Measurements from ENCODE around the gene SRGAP3.

SRGAP3 gene

DNA sequence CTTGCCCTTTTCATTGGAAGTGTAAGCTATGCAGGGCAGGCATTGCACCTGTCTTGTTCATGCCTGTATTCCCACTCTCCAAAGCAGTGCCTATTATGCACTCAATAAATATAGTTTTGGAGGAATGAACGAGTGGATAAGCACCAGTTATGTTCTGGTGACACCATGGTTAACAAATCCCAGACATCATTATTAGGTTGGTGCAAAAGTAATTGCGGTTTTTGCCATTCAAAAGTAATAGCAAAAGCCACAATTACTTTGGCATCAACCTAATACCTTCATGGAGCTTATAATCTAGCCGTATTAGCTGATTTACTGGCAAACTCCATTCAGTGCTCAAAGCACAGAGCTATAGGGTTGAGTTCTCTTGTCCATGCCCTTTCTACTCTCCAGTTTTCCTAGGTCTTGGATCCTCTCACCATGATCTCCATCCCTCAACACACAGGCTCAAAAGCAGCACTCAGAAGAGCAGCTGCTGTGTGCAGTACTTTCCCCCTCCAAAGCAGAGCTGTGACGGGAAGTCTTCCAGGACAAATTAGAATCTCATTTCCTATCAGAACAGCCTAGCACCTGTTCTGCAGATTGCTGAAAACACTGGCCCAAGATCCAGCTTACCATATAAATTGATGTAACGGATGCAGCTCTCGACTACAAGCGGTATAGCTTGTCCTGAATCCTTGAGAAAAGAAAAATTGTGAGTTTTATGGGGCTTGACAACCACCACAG is 223.0 kb downstream of the SRGAP3 start:
- no peak for DNase-seq (ENCODE audit: extremely low read depth in 1 of 2, low read depth in 1 of 2)

DNA sequence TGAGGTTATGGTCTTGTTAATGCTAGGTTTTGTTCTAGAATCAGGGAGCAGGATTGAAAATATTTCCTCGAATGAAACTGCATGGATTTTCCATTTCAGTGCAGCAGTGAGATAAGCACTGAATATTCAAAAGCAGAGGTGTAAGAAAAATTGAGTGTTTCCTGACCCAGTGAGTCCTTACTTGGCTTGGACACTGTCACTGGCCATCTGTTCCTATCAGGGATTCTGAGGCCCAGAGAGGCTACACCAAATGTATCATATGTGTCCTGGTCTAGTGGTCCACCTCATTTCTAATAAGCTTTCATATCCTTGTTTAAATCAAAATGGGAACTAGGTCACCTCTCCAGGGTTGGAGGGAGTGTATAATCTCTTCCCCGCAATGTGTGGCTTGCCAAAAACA is 225.1 kb downstream of the SRGAP3 start:
- no peak for DNase-seq (ENCODE audit: extremely low read depth in 1 of 2, low read depth in 1 of 2)

DNA sequence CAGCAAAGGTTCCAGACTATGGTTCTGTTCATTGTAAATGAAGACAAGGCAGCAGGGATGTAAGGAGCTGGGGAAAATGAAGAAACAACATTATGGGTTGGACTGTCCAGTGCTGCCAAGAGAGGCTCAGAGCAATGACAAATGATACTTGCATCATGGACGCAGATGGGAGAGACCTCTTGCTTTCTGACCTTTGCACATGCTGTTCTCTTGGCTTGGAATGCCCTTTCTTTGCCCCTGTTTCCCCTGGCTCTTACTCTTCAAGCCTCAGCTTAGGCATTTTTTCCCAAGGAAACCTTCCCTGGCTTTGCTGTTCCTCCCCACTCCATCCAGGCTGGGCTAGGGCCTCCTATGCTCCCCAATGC is 226.2 kb downstream of the SRGAP3 start:
- DNase-seq (ENCODE audit: extremely low read depth in 1 of 2, low read depth in 1 of 2) = no peak

DNA sequence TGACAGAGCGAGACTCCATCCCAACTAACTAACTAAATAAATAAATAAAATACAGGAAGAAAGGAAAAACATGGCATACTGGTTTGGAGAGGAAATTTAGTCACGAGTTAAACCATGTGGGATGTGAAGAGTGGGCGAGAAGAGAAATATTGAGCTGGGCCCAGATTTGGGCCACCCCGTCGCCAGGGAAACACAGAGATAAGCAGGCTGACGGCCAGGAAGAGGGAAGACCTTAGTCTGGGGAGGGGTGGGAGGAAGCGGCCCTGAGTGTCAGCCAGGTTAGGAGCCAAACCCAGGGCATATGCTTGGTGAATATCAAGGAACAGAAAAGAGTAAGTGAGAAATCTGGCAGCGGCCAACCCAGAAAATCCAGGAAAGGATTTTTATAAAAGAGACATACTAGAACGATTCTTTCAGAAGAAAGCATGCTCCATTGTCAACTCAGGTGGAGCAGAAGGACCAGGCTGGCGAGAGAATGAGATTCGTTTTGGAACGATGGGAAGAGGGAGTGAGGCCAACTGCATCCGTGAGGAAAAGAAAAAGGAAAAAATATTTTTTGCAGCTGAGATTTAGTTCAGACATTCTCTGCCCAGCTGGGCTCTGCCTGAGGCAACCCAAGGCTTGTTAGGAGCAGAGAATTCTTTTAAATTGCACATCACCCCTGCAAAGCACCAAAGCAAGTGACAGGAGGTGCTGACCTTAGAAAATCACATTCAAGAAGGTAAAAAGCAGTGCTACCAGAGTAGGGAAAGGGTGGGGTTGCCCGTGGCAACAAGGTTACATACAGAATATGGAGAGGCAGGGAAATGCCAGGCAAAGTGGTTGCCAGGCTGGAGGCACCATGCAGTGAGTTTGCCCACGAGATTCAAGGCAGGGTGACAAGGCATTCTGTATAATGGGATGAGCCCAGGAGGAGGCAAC is 226.9 kb downstream of the SRGAP3 start:
- no peak for DNase-seq (ENCODE audit: extremely low read depth in 1 of 2, low read depth in 1 of 2)

DNA sequence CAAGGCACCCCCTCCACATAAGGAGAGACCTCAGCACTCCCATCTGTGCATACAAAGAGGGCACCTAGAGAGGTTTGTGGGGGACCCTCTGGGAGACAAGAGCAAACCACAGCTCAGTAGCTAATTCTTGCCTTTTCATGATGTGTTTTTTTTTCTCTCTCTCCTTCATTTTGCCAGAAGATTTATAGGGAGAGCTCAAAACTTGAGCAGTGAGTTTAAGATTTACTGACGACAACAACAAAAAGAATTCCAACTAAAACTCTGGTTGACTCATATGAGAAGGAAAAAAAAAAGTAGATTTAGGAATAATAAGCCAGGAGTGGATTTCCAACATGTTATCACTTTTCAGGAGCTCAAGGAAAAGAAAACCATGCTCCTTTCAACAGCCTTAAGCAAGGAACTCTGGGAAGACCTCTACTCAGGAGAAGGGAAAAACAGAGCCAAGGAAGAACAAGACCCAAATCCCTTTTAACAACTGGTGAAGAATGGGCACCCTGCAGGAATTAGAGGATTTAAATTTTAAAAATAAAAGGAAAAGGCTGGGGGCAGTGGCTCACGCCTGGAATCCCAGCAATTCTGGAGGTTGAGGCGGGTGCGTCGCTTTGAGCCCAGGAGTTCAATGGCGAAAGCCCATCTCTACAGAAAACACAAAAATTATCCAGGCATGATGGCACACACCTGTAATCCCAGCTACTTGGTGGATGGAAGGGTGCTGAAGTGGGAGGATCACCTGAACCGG is 228.0 kb downstream of the SRGAP3 start:
- DNase-seq (ENCODE audit: extremely low read depth in 1 of 2, low read depth in 1 of 2) = no peak

DNA sequence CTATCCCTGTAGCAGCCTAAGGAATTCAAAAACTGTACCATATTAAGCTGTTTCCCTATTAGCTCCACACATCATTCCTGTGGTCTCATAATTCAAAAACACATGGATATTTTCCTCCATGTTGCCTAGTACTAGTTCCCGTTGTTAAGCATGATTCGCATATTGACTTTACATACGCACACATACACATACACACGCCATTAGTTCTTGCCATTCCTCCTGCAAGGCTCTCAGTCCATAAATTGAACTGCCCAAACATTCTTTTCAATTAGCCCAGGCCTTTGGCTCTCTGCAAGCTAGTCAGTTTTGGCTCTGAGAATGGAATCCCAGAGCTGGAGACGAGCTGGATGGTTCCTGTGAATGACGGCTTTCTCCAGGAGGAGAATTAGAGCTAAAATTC is 229.0 kb downstream of the SRGAP3 start:
- no peak for DNase-seq (ENCODE audit: extremely low read depth in 1 of 2, low read depth in 1 of 2)

DNA sequence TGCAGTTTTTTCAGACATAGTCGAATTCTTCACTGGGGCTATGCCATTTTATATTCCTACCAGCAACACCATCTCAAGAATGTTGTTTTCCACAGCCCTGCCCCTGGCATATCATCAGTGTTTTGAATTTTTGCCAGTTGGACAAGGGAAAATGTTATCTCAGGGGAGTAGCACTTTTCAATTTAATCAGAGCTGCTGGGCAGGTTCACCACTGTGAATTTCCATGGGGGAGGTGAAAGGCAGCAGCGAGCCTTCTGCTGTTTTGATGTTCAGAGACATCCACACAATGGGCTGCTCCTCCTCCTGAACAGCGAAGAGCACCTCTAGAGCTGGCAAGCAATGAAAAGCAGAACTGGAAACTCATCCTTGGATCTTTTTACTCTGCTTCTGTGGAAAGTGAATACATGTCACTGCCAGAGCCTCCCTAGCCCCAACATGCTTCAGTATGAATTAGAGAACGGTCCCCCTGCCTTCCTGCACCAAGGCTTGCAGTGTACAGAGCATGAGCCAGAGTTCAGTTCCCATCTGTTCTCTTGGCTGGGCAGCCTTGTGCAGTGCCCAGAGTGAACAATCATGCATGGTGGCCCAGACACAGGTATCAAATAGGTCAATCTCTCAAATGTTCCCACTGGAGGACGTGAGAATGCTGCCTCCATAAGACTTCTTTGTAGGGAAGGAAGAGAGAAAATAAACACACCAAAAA is 230.0 kb downstream of the SRGAP3 start:
- DNase-seq (ENCODE audit: extremely low read depth in 1 of 2, low read depth in 1 of 2) = no peak

DNA sequence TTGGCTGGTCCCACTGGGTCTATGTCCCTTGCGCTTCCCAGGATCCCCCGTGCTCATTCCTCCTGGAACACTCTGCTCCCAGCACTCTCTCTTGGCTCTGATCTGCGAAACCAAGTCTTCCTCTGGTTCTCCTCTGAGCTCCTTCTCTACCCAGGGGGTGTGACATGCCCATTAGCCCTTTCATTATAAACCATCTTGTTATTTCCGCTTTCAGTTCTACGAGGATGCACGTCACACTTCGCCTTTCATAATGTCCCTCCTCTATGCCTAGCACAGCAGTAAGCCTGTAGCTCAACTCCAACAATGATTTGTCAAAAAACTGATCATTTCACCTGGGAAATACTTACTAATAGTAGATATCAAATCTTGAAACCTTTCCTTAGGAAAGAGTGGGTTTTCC is 234.2 kb downstream of the SRGAP3 start:
- no peak for DNase-seq (ENCODE audit: extremely low read depth in 1 of 2, low read depth in 1 of 2)

DNA sequence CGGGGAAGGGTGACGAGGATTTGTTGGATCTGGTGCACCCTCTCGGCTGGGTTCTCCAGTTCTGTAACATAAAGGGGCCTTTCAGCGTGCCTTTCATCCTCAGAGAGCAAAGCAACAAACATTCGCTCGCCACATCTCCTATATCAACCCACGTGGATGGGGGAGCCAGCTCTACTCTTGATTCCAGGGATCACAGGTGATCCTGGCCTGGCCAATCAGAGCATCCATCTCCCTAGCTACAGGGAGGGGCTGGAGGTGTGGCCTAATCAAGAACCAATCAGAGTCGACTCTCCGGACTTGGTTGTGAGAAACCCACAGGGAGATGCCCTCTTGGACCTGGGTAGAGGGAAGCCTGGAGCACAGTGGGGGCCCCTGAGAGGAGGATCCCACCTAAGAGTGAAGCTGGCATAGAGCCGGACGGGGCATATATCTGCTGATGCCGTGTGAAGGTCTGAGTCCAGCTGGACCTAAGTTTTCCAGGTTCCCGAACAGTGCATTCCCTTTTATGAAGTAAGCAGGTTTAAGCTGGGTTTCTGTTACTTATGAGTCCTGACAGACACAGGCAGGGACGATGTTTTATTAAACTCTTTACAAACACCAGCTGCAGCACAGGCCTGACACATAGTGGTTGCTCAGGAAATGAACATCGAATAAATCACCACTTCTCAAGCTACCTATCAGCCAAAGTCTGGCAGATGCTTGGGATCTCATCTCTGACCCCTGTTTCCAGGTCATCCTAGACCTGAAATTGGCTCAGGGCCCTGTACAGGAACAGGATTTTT is 235.5 kb downstream of the SRGAP3 start:
- DNase-seq (ENCODE audit: extremely low read depth in 1 of 2, low read depth in 1 of 2) = no peak

DNA sequence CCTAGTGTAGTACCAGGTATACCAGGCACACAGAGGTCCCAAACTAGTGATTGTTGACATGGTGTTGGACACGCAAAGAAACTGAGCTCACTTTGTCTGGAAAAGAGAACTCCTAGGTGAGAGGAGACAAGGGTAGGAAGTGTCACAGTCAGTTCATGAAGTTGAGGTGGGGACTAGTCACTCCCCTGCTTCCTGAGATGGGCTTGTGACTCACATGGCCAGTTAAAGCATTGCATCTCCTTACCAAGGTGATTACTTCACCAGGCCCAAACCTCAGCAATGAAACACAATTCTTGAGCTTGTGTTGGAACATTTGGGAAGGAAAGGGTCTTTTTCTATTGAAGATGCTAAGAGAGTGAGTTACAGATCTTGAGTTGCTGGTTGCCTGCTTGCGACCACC is 236.9 kb downstream of the SRGAP3 start:
- DNase-seq (ENCODE audit: extremely low read depth in 1 of 2, low read depth in 1 of 2) = no peak

DNA sequence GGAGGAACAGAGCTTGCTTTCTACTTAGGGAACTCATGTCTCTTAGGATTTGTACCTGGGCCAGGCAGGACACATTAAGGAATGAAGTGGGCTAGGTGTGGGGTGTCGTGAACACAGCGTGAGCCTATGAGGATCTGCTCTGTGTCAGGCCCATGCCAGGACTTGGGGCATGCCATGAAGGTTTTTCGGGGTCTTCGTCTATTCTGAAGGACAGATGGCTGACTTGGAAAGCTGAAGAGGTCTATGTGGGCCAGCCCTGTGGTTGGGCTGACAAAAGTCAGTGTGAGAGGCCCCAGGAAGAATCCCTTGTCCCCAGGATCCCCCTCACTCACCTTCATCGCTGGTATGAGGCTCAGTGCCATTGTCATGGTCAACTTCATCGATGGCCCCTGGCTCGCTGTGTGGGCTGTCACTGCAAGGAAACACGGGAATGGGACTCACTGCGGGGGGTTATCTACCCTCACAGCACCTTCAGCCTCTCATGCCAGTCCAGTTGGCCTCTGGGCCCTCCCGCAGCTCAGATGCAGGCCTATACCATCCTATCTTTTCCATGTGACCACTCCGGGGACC is 239.4 kb downstream of the SRGAP3 start:
- no peak for DNase-seq (ENCODE audit: extremely low read depth in 1 of 2, low read depth in 1 of 2)

DNA sequence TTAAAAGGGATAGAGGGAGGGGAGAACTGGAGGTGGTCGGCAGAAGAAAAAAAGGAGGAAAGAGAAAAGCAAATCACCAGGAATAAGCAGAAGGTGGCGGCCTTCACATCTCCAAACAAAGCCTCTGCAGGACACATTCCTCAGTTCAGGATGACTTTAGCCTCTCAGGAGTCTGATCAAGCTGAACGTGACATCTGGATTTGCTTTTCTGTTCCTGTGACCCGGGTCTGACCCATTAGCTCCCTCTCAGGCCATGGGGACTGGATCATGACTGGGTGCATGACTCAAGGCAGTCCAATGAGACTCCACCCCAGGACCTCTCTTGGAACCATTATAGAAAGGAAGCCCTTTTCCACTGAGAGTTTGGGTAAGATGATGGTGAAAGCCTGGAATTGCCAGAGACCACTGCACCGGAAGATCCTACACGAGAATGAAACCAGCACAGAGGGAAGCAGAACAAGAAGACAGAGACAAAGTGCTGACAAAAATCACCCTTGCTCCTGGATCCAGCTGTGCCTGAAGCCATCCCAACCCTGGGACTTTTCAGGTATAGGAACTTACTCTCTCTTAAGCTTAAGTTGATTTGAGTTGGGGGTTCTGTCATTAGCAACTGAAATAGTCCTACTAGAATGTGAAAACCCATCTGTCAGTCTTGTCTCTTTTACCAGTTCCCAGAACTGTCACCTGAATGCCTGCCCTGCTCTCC is 240.7 kb downstream of the SRGAP3 start:
- DNase-seq (ENCODE audit: extremely low read depth in 1 of 2, low read depth in 1 of 2) = no peak

DNA sequence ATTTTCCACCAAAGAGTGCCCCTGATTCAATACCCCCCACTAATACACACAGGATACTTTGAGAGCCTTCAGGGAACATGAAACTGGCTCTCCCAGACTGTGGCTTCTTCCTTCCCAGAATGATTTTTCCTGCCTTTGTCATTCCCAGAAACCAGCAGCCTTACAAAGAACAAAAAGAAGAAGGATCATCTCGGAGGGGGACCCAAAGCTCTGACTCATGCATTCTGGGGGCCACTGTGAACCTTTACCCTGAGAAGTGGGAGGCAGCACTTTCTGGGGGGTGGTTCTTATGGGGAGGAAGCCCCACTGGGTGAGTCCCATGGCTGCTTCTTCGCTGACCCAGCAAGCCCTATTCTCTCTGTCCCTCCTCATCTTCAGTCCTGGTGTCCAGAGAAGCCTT is 241.5 kb downstream of the SRGAP3 start:
- DNase-seq (ENCODE audit: extremely low read depth in 1 of 2, low read depth in 1 of 2) = no peak

DNA sequence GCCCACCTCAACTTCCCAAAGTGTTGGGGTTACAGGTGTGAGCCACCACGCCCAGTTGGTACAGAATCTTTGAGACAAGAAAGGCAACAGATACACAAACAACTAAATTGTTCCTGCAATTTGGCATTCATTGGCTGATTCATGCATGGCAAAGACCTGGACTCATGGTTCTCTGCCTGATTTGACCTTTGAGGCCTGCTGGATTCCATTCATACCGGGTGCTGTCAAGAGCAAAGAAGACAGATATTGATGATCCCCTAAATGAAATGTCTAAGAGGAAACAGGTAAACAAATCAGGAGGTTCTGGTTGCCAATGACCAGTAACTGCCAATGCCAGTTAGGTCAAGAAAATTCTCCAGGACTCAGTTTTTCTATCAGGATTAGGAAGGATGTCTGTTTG is 242.2 kb downstream of the SRGAP3 start:
- DNase-seq (ENCODE audit: extremely low read depth in 1 of 2, low read depth in 1 of 2) = no peak

DNA sequence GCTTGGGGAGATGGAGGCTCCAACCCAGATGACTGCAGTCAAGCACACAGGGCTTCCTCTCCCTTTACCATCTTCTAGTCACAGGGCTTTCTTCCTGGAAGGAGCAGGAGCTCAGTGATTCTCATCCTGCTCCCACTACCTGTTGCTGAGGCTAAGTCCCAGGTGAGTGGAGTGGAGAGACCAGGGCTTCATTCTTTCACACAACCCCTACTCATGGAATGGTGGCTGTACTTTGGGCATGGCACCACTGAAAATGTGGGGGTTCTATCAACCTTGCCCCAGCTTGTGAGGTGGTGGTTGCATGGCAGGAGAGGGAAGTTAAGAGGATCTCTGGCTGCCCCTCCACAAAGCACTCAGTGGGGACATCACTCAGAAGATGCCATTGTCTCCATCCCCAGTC is 249.4 kb downstream of the SRGAP3 start:
- DNase-seq (ENCODE audit: extremely low read depth in 1 of 2, low read depth in 1 of 2) = no peak

DNA sequence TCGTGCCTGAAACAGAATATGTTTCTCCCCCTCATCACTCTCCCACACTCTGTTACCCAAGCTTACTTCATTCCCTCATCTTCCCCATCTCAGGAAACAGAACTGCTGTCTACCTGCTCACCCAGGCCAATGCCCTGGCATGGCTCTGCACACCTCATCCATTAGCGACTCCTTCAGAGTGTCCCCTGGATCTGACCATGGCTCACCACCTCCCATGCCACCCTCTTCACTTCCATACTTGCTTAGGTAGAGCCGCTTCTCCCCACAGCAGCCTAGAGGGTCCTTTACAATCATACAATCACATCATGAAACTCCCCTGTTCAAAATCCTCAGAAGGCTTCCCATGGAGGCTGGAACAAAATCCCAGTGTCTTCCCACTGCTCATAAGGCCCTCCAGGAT is 252.3 kb downstream of the SRGAP3 start:
- no peak for DNase-seq (ENCODE audit: extremely low read depth in 1 of 2, low read depth in 1 of 2)

DNA sequence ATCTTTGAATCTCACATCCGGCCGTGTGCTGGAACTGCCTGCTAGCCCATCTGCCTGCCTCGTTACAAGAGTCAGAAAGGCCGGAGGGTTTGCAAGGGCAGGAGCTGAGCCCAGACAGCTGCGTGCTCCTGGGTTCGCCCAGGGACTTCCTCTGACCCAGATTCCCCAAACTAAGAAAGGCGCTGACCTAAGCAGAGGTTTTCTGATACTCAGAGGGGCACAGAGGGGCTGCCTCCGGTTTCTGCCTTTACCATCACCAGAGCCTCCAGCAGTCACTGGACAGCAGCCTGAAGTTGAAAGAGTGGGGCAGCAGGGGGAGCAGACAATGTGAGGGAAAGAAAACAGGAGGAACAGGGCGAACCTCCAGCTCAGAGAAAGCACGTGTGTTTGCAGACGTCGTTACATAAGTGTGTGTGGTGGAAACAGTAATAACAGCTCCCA is 252.7 kb downstream of the SRGAP3 start:
- DNase-seq (ENCODE audit: extremely low read depth in 1 of 2, low read depth in 1 of 2) = no peak

DNA sequence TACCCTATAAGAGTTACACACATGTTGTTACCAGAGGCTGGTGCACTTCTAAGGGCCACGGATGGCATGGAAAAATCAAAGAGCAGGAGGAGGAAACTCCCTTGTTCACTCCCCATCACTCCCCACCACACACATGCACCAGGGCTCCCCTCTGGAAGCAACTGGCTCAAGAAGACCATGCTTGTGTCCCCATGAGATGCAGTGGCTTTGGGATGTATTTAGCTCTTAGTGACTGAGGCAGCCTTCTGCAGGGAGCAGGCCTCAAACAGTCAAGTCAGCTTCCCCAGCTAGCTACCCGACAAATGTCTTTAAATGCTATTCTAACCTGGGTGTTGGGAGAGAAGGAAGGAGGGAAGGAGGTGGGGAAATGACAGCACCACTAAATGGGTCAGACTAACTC is 253.2 kb downstream of the SRGAP3 start:
- no peak for DNase-seq (ENCODE audit: extremely low read depth in 1 of 2, low read depth in 1 of 2)

DNA sequence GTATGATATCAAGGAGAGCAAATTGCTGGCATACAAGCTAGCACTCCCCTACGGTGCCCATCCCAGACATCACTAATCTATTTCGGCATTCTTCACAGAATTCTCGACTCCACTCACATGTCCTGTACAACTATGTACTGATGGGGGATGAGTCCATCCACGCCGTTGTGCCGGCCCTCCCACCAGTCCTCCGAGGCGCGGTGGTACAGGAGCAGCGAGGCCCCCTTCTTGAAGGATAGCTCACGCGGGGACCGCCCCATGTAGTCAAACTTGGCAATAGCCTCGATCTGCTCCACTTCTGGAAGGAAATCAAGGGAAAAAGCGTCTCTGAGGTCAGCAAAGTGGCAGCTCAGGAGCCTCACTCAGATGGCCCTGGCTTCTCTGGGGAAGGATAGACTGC is 255.2 kb downstream of the SRGAP3 start:
- no peak for DNase-seq (ENCODE audit: extremely low read depth in 1 of 2, low read depth in 1 of 2)
